Measurements from ENCODE around the gene FRMD4A.

GRCh38 chr10:13815756-13816155 is 515.0 kb downstream of the FRMD4A start:
- no peak for TF ChIP-seq CTCF (IDR thresholded peaks at IDR 0.05; ENCODE audit: low read length)
- TF ChIP-seq EZH2 (optimal IDR thresholded peaks at IDR 0.05; ENCODE audit: low read depth, low read length) = no peak

All from MM.1S (cell line).